Measurements from ENCODE around the gene S1PR3.

GRCh38 chr9:88966894-88967676 is 24.2 kb upstream of the S1PR3 start:
- TF ChIP-seq CTCF (IDR thresholded peaks at IDR 0.05; ENCODE audit: borderline replicate concordance, extremely low read depth, low read length, poor library complexity, severe bottlenecking) (no peak), EZH2 (IDR thresholded peaks at IDR 0.05; ENCODE audit: borderline replicate concordance, low read depth, low read length, severe bottlenecking) (no peak)
